Kidney glomerular epithelial cell (primary cell): Measurements from ENCODE around the gene ZMIZ1.

Source experiments
- DNase-seq: peaks from one replicate; lab custom pipeline; 2025; lab: John Stamatoyannopoulos, UW

The ZMIZ1 gene

DNA sequence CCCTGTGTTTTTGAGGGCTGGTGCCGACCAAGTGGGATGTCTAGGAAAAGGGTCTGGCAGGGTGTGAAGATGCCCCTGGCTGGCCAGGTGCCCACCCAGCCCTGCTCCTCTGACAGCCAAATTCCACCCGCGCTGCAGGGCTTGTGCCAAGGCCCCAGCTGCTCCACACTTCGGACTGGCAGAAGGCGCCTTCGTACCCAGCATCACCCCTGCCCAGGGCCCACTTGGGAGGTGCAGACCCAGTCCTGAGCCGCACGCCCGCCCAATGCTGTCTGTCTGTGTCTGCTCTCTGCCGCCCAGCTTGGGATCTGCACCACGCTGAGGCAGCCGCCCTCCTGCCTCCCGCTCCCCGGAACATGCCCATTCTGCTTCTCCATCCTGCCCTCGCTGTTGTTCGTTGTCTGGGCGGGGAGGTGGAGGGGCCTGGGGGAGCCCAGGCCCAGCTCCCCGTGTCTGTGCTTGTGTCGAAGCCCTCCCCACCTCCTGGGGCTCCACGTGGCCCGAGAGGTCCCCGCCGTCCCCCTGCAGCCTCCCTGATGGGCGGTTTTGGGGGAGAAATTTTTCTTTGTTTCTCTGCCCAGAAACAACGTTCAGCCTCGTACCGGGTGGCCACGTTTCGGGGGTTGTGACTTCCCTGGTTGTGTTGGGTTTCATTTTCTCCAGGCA is 241.6 kb downstream of the ZMIZ1 start:
- DNase-seq, result no peak

DNA sequence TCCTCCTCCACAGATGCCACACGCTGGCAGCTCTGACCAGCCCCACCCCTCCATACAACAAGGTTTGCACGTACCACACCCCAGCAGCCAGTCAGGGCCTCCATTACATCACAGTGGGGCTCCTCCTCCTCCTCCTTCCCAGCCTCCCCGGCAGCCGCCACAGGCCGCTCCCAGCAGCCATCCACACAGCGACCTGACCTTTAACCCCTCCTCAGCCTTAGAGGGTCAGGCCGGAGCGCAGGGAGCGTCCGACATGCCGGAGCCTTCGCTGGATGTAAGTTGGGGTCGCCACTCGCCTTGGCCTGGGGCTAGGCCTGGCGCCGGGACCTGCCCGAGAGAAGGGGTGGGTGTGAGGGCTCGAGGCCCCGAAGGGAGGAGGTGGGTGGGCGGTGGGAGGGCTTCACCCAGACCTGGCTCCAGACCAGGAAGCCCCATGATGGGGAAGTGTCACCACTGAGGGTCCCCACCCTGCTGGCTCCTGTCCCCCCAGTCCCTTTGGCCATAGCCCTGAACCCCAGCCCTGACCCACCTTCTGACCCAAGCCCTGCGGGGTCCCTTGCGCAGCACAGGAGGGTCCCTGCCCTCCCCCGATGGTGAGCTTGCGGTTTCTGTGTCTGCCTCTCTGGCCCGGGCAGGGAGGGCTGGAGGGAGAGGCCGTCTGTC is 242.3 kb downstream of the ZMIZ1 start:
- no peak for DNase-seq

DNA sequence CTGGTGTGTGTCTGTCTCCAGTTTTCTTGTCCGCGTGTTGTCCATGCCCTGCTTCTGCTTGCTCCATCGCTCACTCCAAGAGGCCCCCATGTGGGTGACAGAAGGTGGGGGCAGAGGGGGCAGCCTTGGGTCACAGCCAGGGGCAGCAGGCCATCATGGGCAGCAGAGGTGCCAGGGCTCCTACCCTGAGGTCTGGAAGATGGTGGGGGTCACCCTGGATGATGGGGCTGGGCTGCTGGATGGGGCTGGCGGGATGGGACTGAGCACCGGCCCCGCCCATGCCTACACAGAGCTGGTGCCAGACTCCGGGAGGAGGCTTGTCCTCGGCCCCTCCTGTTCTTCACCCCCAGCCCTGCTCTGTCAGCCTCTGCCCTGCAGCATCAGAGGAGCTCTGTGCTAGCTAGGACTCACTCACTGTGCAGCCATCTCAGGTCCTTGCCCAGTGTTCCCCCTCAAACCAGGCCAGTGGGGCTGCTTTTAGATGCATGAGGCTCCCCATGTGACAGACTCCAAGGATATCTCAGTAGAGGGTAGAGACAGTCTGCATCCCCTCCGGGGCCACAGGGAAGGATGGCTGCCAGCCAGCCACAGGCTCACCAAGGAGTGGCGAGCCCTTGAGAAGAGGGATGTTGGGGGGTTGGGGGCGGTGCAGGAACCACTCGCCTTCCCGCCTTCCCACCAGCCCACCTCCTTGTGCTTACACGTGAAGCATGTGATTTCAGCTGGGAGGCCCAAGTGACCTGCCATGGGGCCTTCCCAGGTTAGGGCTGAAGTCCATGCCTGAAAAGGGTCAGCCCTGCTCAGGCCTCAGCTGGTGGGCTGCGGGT is 243.0 kb downstream of the ZMIZ1 start:
- no peak for DNase-seq

DNA sequence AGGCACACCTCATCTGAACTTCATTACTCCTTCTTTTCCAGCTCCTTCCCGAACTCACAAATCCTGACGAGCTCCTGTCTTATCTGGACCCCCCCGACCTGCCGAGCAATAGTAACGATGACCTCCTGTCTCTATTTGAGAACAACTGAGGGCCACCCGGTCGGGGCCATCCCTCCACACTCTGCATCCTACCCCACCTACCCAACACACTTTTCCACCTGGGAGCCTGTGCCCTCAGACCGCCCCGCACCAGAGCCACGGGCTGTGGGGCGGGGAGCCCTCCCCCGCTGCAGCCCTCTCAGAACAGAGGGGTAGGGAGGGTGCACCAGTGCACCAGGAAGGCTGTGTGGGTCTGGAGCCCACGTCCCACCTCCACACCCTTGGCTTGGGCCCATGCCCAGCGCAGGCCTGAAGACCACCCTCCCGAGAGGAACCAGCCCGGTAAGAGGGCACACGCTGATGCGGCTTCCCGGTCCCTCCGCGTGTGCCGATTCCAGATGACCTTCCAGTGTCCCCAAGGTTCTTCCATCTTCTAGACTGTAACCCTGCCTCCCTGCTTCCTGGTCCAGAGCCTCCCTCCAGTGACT is 243.9 kb downstream of the ZMIZ1 start:
- no peak for DNase-seq

DNA sequence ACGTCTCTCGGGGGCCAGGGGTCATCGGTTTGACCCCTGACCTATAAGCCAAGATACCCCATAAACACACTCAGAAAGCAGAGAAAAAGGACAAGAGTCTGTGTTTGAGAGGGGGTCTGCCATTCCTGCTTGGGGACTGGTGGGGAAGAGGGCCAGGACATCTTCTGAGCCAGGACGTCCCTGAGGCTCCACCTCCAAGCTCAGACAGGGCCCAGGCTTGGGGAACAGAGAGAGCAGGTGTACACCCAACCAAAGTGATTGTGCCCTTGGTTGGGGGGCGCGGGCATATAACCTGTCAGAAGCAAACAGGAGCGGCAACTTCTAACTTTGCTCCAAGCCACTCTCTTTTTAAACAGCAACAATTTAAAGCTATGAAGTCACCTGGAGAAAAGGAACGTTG is 244.6 kb downstream of the ZMIZ1 start:
- DNase-seq, result no peak

DNA sequence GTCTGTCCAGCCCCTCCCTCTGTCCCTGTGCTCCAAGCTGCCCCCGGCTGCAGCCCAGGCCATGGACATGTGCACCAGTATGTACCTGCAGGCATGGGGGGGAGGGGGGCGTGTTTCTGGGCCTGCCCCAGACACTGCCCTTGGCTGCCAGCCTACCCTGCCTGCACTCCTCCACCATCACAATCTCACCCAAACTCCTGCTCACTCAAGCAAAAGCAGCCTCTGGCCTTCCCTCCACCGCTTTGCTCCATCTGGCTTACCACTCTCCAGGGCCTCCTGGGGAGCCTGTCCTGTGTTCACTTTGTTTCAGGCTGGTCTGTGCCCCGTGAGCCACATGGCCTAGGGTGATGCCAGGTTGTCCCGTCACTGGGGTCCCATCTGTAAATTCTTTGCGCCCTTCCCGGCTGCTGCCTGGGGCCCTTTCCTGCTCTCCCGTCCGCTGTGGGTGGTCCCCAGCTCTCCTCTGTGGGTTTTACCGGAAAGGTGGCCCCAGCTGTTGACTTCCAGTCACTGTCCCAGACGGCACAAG is 245.2 kb downstream of the ZMIZ1 start:
- no peak for DNase-seq

DNA sequence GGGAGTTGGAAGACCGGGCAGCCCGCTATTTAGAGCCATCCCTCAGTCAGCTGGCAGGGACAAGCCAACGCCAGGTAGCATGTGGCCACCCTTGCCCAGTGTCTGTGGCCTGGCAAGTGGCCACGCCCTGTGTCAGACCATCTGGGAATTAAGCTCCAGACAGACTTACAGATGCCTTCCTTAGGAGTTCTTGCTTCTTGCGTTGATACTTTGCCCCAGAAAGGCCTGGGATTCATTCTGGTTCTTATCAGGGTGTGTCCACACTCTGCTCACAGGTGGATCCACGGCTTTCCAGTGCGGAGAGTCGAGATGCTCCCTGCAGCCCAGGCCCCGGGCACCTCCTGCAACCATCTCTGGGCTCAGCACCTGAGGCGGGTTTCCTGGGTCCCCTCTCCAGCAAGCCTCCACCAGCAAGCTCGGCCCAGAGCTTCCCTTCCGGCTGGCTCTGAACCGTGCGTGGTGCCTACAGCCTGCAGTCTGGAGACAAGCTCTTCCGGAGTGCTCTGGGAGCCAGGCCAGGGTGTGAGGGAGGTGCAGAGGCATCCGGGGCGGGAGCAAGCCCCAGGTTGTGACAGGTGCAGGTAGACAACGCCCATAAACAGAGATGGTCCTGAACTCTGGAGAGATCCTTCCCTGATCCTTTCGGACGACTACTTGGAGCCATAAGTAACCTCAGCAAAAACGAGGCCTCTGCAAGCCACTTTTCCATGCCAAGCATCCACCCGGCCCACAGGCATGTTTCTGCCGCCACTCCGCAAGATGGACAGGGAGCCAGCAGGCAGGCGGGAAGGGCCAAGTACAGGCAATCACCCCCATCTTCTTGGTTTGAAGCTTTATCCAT is 246.2 kb downstream of the ZMIZ1 start:
- no peak for DNase-seq

DNA sequence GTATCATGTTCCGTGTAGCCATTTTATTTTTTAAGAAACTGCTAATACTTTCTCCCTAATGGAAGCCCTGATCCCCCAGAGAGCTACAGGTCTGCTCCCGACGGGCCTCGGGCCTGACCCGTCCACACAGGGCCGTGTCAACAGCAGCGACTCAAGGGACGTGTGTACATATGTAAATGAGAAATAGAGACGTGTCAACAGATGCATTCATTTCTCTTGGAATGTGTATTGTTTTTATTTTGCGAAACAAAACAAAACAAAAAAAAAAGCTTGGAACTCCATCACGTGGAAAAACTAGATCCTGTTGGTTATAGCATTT is 246.8 kb downstream of the ZMIZ1 start:
- DNase-seq, result no peak

DNA sequence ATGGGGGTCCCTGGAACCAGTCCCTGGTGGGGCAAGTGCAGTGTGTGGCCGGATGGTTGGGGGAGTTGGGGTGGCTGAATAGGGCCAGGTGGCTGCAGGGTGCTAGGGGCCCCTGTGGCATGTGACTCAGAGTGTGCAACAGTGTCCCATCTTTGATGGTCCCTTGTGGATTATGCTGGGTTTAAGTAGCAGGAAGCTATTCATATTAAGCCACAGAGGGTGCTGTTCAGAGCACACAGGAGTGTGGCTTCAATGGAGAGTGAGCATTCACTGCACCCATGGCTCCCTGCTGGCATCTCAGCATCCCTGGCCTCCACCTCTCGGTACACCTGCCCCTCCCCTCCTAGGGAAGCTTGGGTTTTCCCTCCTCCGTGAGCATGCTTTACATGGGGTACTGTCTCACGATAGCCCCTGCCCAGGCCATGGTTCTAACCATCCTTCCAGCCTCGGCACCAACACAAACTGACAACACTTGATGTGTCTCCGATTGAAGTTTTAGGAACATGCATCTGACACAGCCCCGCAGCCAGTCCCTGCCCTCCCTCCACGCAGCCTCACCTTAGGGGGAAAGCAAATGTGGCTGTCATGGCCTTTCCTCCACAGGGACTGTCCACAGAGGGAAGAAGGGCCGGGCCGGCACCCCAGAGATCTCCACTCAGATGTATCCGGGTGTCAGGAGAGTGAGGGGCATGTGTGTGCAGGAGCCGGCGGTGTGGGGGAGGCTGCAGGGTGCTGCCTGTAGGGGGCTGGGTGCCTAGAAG is 248.1 kb downstream of the ZMIZ1 start:
- DNase-seq, result no peak

DNA sequence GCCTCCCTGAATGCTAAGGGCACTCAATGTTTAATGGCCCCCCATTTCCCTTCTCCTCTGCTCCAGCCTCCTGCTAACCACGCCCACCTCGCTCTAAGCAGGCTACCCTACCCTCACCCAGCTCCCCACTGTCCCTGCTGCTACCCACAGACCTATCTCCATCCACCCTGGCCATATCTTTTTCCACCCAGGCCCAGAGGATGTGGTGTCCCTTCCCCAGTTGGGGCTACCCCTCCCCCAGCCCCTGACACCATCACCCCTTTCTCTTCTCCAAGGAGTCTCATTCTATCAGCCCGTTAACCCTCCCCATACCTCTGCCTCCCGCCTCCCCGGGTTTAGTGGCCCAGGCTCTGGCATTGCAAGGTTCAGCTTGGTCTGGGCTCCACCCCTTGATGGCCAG is 249.6 kb downstream of the ZMIZ1 start:
- no peak for DNase-seq

DNA sequence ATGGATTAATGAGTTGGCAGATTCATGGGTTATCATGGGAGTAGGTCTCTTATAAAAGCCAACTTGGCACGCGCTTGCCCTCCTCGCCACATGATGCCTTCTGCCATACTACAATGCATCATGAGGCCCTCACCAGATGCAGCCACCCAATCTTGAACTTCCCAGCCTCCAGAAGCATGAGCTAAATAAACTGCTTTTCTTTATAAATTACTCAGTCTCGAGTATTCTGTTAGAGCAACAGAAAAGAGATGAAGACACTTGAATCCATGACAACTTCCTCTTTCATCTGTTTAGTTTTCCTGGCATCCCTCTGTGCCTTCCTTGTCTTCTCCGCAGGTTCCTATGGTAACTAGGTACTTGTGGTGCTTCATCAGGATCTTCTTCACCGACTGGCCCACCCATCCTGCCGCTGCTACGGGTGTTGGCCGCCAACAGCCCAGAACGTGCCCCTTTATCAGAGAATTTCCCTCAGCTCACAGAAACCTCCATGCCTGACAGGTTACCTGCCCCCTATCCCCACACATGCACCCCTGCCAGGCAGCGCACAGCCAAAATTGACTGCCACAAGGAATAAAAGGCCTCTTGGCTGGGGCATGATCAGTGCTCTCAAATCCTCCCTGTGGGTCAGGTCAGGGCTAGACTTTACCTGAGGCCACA is 250.5 kb downstream of the ZMIZ1 start:
- DNase-seq, result no peak

DNA sequence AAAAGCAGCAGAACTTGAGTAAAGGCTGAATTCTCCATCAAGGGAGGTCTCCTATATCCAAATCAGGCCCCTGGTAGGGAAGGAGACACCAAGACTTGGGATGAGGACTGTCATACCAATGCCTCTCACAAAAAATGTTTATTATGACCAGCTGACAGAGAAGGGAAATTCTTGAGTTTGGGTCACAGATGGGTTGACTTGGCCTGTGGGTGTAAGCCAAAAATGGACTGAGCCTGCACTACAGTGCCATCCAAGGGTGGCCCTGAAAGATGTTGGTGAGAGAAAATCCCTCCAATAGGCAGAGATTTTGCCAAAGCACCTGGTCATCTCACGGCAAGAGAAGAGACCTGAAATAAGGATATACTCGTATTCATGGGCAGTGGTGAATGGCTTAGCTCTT is 251.6 kb downstream of the ZMIZ1 start:
- DNase-seq, result no peak

DNA sequence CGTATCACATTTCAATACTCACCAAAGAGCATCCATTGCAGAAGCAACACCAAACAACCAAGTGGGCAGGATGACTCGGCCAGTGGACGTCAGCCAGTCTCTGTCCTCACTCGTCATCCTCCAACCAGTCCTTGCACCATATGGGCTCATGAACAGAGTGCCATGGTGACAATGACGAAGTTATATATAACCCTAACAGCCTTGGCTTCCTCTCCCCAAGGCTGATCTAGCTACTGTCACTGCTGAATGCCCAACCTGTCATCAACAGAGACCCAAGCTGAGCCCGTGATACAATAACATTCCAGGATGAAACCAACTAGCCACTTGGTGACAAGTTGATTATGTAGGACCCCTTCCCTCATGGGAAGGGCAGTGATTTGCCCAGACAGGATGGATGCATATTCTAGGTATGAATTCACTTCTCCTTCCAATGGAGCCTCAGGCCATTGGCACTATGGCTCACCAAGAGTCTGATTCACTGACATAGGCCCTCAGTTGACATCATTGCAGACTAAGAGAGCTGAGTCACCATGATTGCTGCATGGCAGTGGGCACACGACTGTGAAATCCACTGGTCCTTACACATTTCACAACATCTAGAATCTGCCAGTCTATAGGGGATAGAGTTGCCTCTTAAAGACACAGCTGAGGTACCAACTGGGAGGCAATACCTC is 252.2 kb downstream of the ZMIZ1 start:
- DNase-seq, result peak; percentile 71

DNA sequence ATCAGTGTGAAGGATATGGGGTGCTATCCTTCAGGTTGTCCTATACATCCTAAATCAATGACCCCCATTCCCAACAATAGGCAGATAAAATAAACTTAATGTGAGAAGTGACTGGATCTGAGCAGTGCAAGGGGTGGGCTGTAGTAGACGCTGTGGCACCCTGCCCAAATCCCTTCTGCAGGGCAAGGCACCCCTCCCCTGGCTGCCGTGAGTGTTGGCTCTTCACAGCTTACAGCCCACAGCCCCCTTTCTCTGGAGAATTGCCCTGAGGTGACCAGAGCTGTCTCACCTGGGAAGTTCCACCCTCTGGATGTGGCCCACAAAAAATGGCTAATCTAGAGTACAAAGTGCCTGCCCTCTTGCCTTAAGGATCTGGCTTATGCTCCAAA is 252.7 kb downstream of the ZMIZ1 start:
- no peak for DNase-seq

DNA sequence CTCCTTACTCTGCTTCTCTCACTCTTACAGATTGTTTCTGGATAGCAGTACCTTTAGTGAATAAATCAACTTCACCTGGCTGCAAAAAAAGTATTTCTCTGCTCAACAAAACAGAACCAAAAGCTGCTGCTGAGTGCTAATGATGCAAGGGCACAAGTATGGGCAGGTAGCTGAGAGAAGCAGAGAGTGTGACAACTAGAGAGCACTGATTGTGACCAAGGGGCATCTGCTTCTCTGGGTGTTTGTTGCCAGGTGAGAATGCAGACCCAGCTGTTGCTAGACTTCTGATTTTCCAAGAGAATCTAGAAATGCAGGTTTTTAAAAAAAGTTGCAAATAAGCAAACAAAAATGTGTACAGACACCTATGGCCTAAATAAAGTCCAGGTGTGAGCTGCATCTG is 253.2 kb downstream of the ZMIZ1 start:
- DNase-seq, result no peak

DNA sequence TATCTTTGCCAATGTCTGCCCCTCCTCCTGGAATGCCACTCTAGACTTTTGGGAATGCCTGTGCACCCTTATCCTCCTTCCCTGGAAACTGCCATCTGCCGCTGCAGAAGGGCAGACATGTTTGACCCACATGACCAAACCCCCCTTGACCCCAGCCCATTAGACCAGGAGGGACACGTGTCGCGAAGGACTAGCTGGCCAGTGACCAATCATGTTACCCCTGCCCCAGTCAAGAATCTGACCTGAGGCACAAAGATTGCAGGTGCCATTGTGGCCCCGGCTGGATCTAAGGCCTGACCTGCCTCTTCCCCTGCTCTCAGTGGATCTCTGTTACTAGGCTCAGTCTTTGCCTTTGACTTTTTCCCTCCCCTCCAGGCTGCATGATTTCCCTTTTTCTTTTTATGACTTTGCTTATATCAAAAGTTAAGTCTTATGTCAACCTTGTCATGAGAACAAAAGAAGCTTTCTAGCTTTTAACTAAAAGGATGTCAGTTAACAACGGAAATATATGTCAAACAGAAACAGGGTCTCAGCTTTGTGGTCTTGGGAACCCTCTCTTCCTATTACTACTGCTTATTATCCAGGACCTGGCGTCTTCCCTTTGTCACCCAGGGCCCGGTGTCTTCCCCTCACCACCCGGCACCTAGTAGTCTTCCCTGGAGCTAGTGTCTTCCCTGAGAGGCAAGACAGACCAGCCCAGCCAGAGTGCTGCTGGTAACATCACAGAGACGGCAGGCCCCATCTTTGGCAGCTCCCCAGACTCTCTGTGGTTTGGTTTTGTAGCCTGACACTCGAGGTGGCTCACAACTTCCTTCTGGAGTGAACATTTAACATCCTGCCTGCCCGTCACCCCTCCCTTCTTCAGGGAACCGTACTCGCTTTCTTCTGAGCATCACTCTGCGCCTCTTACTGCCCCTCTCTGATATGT is 254.1 kb downstream of the ZMIZ1 start:
- no peak for DNase-seq

DNA sequence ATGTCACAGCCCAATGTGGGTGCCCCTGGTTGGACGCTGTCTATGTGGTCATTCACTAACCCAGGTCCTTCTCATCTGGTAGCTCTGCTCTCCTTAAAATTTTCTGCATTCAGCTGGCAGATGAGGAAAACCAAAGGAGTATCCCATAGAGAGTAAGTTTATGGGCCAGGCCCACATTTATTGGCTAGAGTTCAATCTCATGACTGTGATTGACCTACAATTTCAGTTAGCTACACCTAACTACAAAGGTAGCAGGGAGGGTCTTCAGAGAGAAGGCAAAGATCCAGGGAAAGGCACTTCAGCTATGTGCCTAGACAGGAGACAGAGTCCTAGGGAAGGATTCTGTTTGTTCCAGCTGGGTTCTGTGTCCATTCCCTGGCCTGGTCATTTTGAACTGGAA is 254.8 kb downstream of the ZMIZ1 start:
- no peak for DNase-seq

DNA sequence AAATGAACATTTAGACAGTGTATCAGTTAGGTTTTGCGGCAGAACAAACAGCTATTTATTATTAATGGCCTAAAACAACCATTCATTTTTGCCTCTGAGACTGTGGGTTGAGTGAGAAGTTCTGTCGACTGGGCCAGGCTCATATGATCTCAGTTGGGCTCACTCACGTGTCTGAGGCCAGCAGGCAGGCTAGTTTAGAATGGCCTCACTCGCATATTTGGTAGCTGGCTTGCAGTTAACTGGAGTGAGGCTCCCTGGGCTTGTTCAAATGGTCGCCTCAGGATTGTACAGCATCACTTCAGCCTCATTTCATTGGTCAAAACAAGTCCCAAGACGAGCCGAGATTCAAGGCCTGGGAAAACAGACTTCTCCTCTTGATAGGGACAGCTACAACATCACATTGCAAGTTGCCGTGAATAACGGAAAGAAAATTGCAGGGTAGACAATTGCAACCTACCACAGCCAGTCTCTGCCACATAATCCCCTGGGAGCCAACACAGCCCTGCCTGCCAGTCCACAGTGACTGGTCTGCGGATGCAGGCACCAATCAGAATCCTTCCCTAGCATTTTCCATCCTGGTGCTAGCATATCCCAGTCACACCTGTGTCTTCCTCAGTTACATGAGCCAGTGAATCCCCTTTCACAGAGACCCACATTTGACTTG is 255.4 kb downstream of the ZMIZ1 start:
- no peak for DNase-seq
